ENCODE measurements around the gene MYOCOS.

Gene MYOCOS

GRCh38 chr1:171663854-171664575 is 42.0 kb downstream of the MYOCOS start:
- DNase-seq, result no peak

GRCh38 chr1:171664976-171665375 is 42.9 kb downstream of the MYOCOS start:
- no peak for DNase-seq

GRCh38 chr1:171666114-171666769 is 44.2 kb downstream of the MYOCOS start:
- no peak for DNase-seq

- DNase-seq, result no peak
Observed at GRCh38 chr1:171668372-171668771, 46.3 kb downstream of the MYOCOS start.

GRCh38 chr1:171670739-171671138 is 48.7 kb downstream of the MYOCOS start:
- no peak for DNase-seq

GRCh38 chr1:171674431-171675405 is 52.7 kb downstream of the MYOCOS start:
- DNase-seq, result no peak

Data from NCI-H2029 (cell line).